ENCODE measurements around the gene CREBL2.

- TF ChIP-seq CTCF (IDR thresholded peaks at IDR 0.05; ENCODE audit: low read length) (no peak), EZH2 (IDR thresholded peaks at IDR 0.05; ENCODE audit: borderline replicate concordance, low read length) (no peak)
Observed at GRCh38 chr12:12572659-12573058, 39.0 kb upstream of the CREBL2 start.

Measured in OCI-LY1 (cell line).